Liver (tissue), 9 donors: Measurements from ENCODE around the gene ZNF157. TPM values are rescaled to one million over a fixed set of nuclear protein-coding genes. Genes with fewer than 3 reads are reported as not detected.

Experiments used
- DNase-seq: peaks from one replicate; pipeline ENCODE4 v3.0.0-alpha.2; 2017; ENCODE audit warnings: low spot score
- H3K27ac ChIP-seq, 2 donors: one replicate each; pipeline ENCODE4 v1.7.0; 2013; ENCODE audit warnings: inconsistent platforms in 2 of 2, low read length in 2 of 2, control low read depth in 1 of 2, low read depth in 1 of 2, mild to moderate bottlenecking in 1 of 2
- H3K27me3 ChIP-seq, 4 donors: one replicate each; pipeline versions ENCODE4 v1.6.1 to v1.7.0; 2013; ENCODE audit warnings: low read length in 3 of 4, inconsistent platforms in 1 of 4, mild to moderate bottlenecking in 1 of 4, moderate library complexity in 1 of 4; ENCODE audit not compliant: control insufficient read depth in 4 of 4, insufficient read depth in 4 of 4
- H3K36me3 ChIP-seq, 4 donors: one replicate each; pipeline versions ENCODE4 v1.6.1 to v1.7.0; 2013; ENCODE audit warnings: low read length in 3 of 4, mild to moderate bottlenecking in 3 of 4, low read depth in 1 of 4, moderate library complexity in 1 of 4; ENCODE audit not compliant: control insufficient read depth in 4 of 4, insufficient read depth in 3 of 4
- H3K4me1 ChIP-seq, 4 donors: one replicate each; pipeline versions ENCODE4 v1.6.1 to v1.7.0; 2013; ENCODE audit warnings: low read length in 3 of 4, mild to moderate bottlenecking in 3 of 4, moderate library complexity in 1 of 4; ENCODE audit not compliant: control insufficient read depth in 4 of 4, insufficient read depth in 4 of 4
- H3K4me3 ChIP-seq, 3 donors: one replicate each; pipeline versions ENCODE4 v1.6.1 to v1.7.0; 2013; ENCODE audit warnings: low read length in 3 of 3, control low read depth in 1 of 3, low read depth in 1 of 3, mild to moderate bottlenecking in 1 of 3
- H3K9ac ChIP-seq, 2 donors: one replicate each; pipeline ENCODE4 v1.7.0; 2013; ENCODE audit warnings: low read length in 2 of 2, mild to moderate bottlenecking in 2 of 2, moderate library complexity in 2 of 2, control low read depth in 1 of 2, low read depth in 1 of 2
- H3K9me3 ChIP-seq, 4 donors: one replicate each; pipeline versions ENCODE4 v1.6.1 to v1.7.0; 2013; ENCODE audit warnings: low read length in 3 of 4; ENCODE audit not compliant: control insufficient read depth in 4 of 4
- EGR1 ChIP-seq, 2 donors: IDR thresholded peaks; 2 replicates each; pipeline ENCODE4 v1.6.1; 2016 to 2018; ENCODE audit warnings: antibody characterized with exemption in 2 of 2, low read depth in 2 of 2
- FOXA1 ChIP-seq: IDR thresholded peaks from 2 replicates; pipeline ENCODE4 v1.6.1; 2016; ENCODE audit warnings: antibody characterized with exemption
- FOXA2 ChIP-seq: IDR thresholded peaks from 2 replicates; pipeline ENCODE4 v1.6.1; 2016; ENCODE audit warnings: antibody characterized with exemption
- GABPA ChIP-seq, 2 donors: IDR thresholded peaks in 1 of 2; conservative IDR thresholded peaks in 1 of 2; 2 replicates each; pipeline ENCODE4 v1.6.1; 2016; ENCODE audit warnings: antibody characterized with exemption in 2 of 2, mild to moderate bottlenecking in 1 of 2, moderate library complexity in 1 of 2
- HNF4A ChIP-seq, 2 donors: conservative IDR thresholded peaks; 2 replicates each; pipeline ENCODE4 v1.6.1; 2016; ENCODE audit warnings: antibody characterized with exemption in 2 of 2, mild to moderate bottlenecking in 2 of 2
- HNF4G ChIP-seq: IDR thresholded peaks from 2 replicates; pipeline ENCODE4 v1.6.1; 2016; ENCODE audit warnings: antibody characterized with exemption
- JUND ChIP-seq, 2 donors: IDR thresholded peaks; 2 replicates each; pipeline ENCODE4 v1.6.1; 2016; ENCODE audit warnings: antibody characterized with exemption in 2 of 2
- NR2F2 ChIP-seq: IDR thresholded peaks from 2 replicates; pipeline ENCODE4 v1.6.1; 2016; ENCODE audit warnings: antibody characterized with exemption
- RAD21 ChIP-seq, 2 donors: IDR thresholded peaks; 2 replicates each; pipeline ENCODE4 v1.6.1; 2016; ENCODE audit warnings: antibody characterized with exemption in 2 of 2, mild to moderate bottlenecking in 2 of 2
- RXRA ChIP-seq, 2 donors: IDR thresholded peaks; 2 replicates each; pipeline ENCODE4 v1.6.1; 2017 to 2018; ENCODE audit warnings: antibody characterized with exemption in 2 of 2, mild to moderate bottlenecking in 1 of 2
- SP1 ChIP-seq: IDR thresholded peaks from 2 replicates; pipeline ENCODE4 v1.6.1; 2018; ENCODE audit warnings: antibody characterized with exemption, mild to moderate bottlenecking
- TAF1 ChIP-seq: conservative IDR thresholded peaks from 2 replicates; pipeline ENCODE4 v1.6.1; 2016; ENCODE audit warnings: antibody characterized with exemption, mild to moderate bottlenecking
- YY1 ChIP-seq: IDR thresholded peaks from 2 replicates; pipeline ENCODE4 v1.6.1; 2016; ENCODE audit warnings: antibody characterized with exemption, mild to moderate bottlenecking
- WGBS: extraction: QIAGEN DNeasy Blood & Tissue Kit; methylation state at CpG from one replicate; pipeline ENCODE4 v1.1.7; 2013; 5-methylcytosine and 5-hydroxymethylcytosine counted together
- polyA plus RNA-seq, 2 donors: library from polyadenylated mRNA; stranded (reverse) in 1 of 2; unstranded in 1 of 2; fragments of 200-250 nt in 1 of 2; fragments of >200 nt in 1 of 2; fragmentation: Nextera tagmentation in 1 of 2; extraction: Ambion mirVana in 1 of 2; gene quantifications; one replicate each; pipeline versions ENCODE4 v1.2.1 to v1.2.3, GENCODE V29; 2013 to 2015
- total RNA-seq, 2 donors: library from RNA; depleted of rRNA; stranded (reverse); fragments of >200 nt; gene quantifications; one replicate each; pipeline ENCODE4 v1.2.3, GENCODE V29; 2014
- TF ChIP-seq, protein P1 (sequence below): IDR thresholded peaks from 2 replicates; pipeline ENCODE4 v1.6.1; 2016; ENCODE audit warnings: antibody characterized with exemption
- TF ChIP-seq, protein P2 (sequence below): fragments of 150-350 bp; IDR thresholded peaks from 2 replicates; pipeline ENCODE4 v1.5.1; 2017; ENCODE audit warnings: improper control_type of control experiment, low read depth, low read length; ENCODE audit not compliant: missing input control
- TF ChIP-seq, protein P3 (sequence below): IDR thresholded peaks from 2 replicates; pipeline ENCODE4 v1.6.1; 2016; ENCODE audit warnings: antibody characterized with exemption
- TF ChIP-seq, protein P4 (sequence below): IDR thresholded peaks from 2 replicates; pipeline ENCODE4 v1.6.1; 2016; ENCODE audit warnings: antibody characterized with exemption
- TF ChIP-seq, protein P5 (sequence below): IDR thresholded peaks from 2 replicates; pipeline ENCODE4 v1.6.1; 2016; ENCODE audit warnings: antibody characterized with exemption, mild to moderate bottlenecking
- donor health status: healthy.
- donor health status: healthy.
- donor health status: healthy.
- donor health status: healthy.
- donor health status: healthy.

ZNF157 gene
- total and polyA plus RNA-seq, 4 donors, result 0.05 TPM; not detected in 3

DNA sequence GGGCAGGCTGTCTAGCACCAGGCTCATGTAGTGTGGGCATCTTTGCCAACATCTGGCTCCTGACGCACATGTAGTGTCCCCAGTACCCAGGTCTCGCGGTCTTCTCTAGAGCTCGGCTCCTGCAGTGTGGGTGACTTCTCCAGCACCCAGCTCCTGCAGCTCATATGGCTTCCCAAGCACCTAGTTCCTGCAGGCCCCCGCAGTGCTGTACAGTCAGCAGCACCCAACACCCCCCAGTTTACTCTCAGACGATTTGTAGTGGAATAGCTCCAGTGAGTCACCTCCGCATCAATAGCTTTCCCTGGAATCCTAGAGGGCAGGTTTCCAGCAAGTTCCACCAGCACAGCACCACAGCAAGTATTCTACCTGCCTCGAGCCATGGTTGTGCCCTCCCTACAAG, 81.7 kb downstream of the ZNF157 start (continued):
- TF ChIP-seq, protein P1, sequence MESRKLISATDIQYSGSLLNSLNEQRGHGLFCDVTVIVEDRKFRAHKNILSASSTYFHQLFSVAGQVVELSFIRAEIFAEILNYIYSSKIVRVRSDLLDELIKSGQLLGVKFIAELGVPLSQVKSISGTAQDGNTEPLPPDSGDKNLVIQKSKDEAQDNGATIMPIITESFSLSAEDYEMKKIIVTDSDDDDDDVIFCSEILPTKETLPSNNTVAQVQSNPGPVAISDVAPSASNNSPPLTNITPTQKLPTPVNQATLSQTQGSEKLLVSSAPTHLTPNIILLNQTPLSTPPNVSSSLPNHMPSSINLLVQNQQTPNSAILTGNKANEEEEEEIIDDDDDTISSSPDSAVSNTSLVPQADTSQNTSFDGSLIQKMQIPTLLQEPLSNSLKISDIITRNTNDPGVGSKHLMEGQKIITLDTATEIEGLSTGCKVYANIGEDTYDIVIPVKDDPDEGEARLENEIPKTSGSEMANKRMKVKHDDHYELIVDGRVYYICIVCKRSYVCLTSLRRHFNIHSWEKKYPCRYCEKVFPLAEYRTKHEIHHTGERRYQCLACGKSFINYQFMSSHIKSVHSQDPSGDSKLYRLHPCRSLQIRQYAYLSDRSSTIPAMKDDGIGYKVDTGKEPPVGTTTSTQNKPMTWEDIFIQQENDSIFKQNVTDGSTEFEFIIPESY, result no peak
- TF ChIP-seq, protein P2, sequence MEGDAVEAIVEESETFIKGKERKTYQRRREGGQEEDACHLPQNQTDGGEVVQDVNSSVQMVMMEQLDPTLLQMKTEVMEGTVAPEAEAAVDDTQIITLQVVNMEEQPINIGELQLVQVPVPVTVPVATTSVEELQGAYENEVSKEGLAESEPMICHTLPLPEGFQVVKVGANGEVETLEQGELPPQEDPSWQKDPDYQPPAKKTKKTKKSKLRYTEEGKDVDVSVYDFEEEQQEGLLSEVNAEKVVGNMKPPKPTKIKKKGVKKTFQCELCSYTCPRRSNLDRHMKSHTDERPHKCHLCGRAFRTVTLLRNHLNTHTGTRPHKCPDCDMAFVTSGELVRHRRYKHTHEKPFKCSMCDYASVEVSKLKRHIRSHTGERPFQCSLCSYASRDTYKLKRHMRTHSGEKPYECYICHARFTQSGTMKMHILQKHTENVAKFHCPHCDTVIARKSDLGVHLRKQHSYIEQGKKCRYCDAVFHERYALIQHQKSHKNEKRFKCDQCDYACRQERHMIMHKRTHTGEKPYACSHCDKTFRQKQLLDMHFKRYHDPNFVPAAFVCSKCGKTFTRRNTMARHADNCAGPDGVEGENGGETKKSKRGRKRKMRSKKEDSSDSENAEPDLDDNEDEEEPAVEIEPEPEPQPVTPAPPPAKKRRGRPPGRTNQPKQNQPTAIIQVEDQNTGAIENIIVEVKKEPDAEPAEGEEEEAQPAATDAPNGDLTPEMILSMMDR, result no peak

DNA sequence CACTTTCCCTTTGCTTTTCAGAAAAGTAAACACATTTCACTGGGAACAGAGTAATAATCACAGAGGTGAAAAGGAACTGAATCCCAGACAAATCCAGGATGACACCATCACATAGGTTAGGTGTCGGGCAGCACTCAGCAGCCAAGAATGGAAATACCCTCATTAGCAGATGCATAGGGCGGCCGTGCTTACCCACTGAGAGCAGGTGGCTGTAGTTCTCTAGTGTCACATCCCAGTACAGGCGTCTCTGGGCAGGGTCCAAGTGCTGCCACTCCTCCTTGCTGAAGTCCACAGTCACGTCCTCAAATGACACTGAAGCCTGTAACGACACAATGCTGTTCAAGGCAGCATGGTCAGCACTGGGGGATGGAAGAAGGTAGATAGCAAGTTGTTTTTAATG, 85.7 kb downstream of the ZNF157 start:
- peaks cover 5 to 29% (median 8%) of the 10 kb centered on the region in 4 donors for H3K36me3 ChIP-seq
- H3K27ac ChIP-seq, result no peak overlapping the region
- peaks cover 2 to 9% (median 4%) of the 10 kb centered on the region in 4 donors for H3K9me3 ChIP-seq
- WGBS, result 90% methylated on average over 6 of the region's 6 CpGs
- TF ChIP-seq GABPA (IDR thresholded peaks at IDR 0.05 in 1 of 2, conservative IDR thresholded peaks at IDR 0.05 in 1 of 2) (no peak), HNF4A (conservative IDR thresholded peaks at IDR 0.05) (no peak), NR2F2 (no peak), FOXA1 (no peak), RAD21 (IDR thresholded peaks at IDR 0.05) (no peak), EGR1 (IDR thresholded peaks at IDR 0.05; ENCODE audit: low read depth in 2 of 2) (no peak), HNF4G (no peak), TAF1 (no peak), SP1 (no peak), YY1 (no peak), RXRA (IDR thresholded peaks at IDR 0.05) (no peak), JUND (IDR thresholded peaks at IDR 0.05) (no peak), FOXA2 (no peak)
- TF ChIP-seq, protein P3, sequence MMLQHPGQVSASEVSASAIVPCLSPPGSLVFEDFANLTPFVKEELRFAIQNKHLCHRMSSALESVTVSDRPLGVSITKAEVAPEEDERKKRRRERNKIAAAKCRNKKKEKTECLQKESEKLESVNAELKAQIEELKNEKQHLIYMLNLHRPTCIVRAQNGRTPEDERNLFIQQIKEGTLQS, result no peak
- TF ChIP-seq, protein P1, result no peak
- TF ChIP-seq, protein P4, sequence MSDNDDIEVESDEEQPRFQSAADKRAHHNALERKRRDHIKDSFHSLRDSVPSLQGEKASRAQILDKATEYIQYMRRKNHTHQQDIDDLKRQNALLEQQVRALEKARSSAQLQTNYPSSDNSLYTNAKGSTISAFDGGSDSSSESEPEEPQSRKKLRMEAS, result no peak
- TF ChIP-seq, protein P5, sequence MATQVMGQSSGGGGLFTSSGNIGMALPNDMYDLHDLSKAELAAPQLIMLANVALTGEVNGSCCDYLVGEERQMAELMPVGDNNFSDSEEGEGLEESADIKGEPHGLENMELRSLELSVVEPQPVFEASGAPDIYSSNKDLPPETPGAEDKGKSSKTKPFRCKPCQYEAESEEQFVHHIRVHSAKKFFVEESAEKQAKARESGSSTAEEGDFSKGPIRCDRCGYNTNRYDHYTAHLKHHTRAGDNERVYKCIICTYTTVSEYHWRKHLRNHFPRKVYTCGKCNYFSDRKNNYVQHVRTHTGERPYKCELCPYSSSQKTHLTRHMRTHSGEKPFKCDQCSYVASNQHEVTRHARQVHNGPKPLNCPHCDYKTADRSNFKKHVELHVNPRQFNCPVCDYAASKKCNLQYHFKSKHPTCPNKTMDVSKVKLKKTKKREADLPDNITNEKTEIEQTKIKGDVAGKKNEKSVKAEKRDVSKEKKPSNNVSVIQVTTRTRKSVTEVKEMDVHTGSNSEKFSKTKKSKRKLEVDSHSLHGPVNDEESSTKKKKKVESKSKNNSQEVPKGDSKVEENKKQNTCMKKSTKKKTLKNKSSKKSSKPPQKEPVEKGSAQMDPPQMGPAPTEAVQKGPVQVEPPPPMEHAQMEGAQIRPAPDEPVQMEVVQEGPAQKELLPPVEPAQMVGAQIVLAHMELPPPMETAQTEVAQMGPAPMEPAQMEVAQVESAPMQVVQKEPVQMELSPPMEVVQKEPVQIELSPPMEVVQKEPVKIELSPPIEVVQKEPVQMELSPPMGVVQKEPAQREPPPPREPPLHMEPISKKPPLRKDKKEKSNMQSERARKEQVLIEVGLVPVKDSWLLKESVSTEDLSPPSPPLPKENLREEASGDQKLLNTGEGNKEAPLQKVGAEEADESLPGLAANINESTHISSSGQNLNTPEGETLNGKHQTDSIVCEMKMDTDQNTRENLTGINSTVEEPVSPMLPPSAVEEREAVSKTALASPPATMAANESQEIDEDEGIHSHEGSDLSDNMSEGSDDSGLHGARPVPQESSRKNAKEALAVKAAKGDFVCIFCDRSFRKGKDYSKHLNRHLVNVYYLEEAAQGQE, result no peak
- TF ChIP-seq, protein P2, result no peak
- H3K9ac ChIP-seq, result no peak overlapping the region
- H3K27me3 ChIP-seq, result no peaks in the 10 kb centered on the region
- H3K4me1 ChIP-seq, result no peaks in the 10 kb centered on the region
- no peak for DNase-seq
- no peak overlapping the region for H3K4me3 ChIP-seq
